PC-3 (cell line): ENCODE data around the gene RNU1-4.
"Not testable (repeated sequence)": the region's sequence is repeated elsewhere in the genome, so short reads cannot be mapped to it uniquely, and the experiment has no call there.

Experiments used
- CTCF ChIP-seq: fragments of 300-600 bp; sonication (generic); conservative IDR thresholded peaks from 2 replicates; pipeline ENCODE4 v1.5.1; 2017; ENCODE audit warnings: antibody characterized with exemption, low read depth, mild to moderate bottlenecking, low read length
- EZH2phosphoT487 ChIP-seq: fragments of 300-600 bp; sonication (generic); IDR thresholded peaks from 2 replicates; pipeline ENCODE4 v1.6.1; 2018; ENCODE audit warnings: mild to moderate bottlenecking, antibody characterized with exemption, low read length, borderline replicate concordance

- TF ChIP-seq CTCF, EZH2phosphoT487: not testable (repeated sequence)
Measured at GRCh38 chr1:16709659-16710087, 30.6 kb upstream of the RNU1-4 start.
